ENCODE data around the gene ZNF99. TPM values are rescaled to one million over a fixed set of nuclear protein-coding genes. Genes with fewer than 3 reads are reported as not detected.

Gene ZNF99
- total RNA-seq, 1 donor from 2014 or later, result 0.11 TPM

Other genes with a start within 250 kb of the ZNF99 start
- 0.13 TPM for gene ZNF492, start 149.8 kb downstream of the ZNF99 start, total RNA-seq
- not detected for gene ZNF723, start 48.1 kb upstream of the ZNF99 start, total RNA-seq
- 5.7 TPM for gene ZNF728, start 219.0 kb upstream of the ZNF99 start, total RNA-seq